ENCODE measurements around the gene TSNAX. TPM values are rescaled to one million over a fixed set of nuclear protein-coding genes. Genes with fewer than 3 reads are reported as not detected.
A peak's percentile ranks its signal among the peaks of the same experiment; 100 is the strongest.

Gene TSNAX
- total RNA-seq, 4 donors from 2014 or later: 8.2 to 27.0 (median 17.3) TPM

DNA sequence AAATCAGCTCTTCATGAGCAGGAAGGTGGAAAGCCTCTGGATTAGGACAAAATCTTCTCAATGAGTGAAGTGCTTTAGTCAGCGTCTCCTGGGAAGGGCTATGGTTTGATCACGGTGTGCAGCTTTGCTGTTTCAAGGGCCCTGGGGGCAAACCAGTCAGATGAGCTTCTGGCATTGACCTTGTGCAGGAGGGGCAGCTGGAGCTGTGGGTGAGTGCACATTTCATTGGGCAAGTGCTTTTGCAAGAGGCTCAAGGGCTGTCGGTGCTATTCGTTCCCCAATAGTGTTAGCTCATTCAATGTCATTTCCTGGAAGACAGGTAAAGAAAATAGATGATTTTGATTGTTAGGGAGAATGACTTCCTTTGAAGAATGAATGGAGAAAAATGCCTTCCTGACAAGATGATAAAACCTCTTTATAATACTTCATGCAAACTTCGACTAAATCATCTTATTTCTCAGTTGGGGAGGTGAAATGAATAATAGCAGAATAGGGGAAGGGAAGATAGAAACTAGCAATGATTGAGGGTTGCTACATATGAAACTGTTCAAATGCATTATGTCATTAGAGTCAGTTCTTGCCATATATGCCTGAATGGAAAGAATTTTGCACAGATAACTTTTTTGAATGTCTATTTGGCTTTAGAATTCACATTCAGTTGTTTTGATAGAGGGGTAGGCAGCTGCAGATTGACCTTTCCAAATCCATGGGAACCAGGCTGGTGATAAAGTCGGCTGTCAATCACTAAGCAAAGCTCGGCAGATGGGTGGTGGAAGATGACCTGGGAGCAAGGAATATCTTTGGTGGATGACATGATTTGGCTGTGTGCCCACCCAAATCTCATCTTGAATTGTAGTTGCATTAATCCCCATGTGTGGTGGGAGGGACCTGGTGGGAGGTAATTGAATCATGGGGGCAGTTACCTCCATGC is 85.2 kb downstream of the TSNAX start:
- TF ChIP-seq EP300 (IDR thresholded peaks at IDR 0.05; ENCODE audit: low read depth): no peak
- TF ChIP-seq CTCF (IDR thresholded peaks at IDR 0.05): no peak
- no peak for TF ChIP-seq POLR2AphosphoS5 (IDR thresholded peaks at IDR 0.05)
- no peak for TF ChIP-seq POLR2A (IDR thresholded peaks at IDR 0.05)
- H3K36me3 ChIP-seq: no peaks in the 10 kb centered on the region
- intact Hi-C loops (cut with DNase I; ENCODE audit: low total_unique reads): no loop called here
- no peak for DNase-seq
- H3K27me3 ChIP-seq: no peaks in the 10 kb centered on the region
- H3K4me3 ChIP-seq: no peak overlapping the region
- in situ Hi-C loops (cut with MboI; ENCODE audit: low pct_ligation_motif_present in 1 of 4, low pct_unique_long_range_greater_than_20kb in 1 of 4, low sequenced_read_pairs in 3 of 4): no loop called here
- H3K27ac ChIP-seq: peak overlapping the region in 3 of 4 donors; percentile 9 to 67 (median 24)
- WGBS, 2 donors (ENCODE audit: low coverage in 1 of 2): 63 to 73% methylated on average over 2 to 7 of the region's 7 CpGs
- no peaks in the 10 kb centered on the region for H3K4me1 ChIP-seq
- H3K9me3 ChIP-seq: peaks cover 0 to under 1% of the 10 kb centered on the region in 2 donors

Other genes starting within 250 kb of the TSNAX start
- 10 to 100 TPM in 3 of 4 donors, 1 to 10 TPM in 1; 9.0 to 18.3 (median 13.3) TPM for gene EXOC8, start 190.8 kb upstream of the TSNAX start, total RNA-seq
- 10 to 100 TPM in 3 of 4 donors, 1 to 10 TPM in 1; 8.0 to 21.6 (median 15.3) TPM for gene SPRTN, start 190.4 kb upstream of the TSNAX start, total RNA-seq
- 10 to 100 TPM; 40.2 to 69.2 (median 51.7) TPM for gene EGLN1, start 106.4 kb upstream of the TSNAX start, total RNA-seq
- 10 to 100 TPM in 3 of 4 donors, 1 to 10 TPM in 1; 7.8 to 20.3 (median 11.5) TPM for gene DISC1, start 98.1 kb downstream of the TSNAX start, total RNA-seq